ENCODE measurements around the gene TMEM150A.
A peak's percentile ranks its signal among the peaks of the same experiment; 100 is the strongest.
"Not testable (repeated sequence)": the region's sequence is repeated elsewhere in the genome, so short reads cannot be mapped to it uniquely, and the experiment has no call there.

Gene TMEM150A

DNA sequence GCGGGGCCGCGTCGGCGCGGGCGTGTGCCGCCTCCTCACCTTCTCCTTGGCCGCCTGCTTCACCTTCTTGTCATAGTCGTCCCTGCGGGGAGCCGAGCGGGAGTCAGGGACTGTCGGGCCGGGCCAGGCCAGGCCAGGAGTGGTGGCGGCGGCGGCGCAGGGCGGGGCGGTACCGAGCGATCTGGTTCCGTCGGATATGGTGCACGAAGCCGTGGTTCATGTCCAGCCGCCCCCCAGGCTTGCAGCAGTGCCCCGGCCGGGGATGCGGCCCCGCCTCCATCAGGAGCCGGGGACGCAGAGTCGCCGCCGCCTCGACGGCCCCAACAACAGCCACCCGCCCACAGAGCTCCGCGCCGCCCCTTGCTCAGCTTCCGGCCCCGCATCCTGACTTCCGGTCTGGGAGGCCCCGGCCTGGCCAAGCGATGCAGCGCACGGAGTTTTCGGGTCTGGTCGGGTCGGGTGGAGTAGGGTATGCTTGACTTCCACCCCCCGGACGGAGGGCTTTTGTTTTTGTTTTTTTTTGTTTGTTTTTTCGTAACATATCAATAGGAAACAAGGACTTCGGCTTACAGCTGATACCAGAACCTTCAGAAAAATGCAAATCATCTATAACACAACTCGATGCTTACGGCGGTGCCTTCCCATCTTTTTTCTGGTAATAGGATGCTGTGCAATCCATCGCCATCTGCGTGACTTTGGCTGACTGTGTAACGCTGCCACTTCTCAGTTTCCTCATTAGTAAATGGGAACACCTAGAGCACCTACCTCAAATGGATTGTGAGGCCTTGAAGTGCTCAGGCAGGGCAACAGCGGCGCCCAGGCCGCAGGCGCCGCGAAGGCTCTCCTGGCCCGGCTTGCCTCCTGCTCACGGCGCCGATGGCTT lies 9.4 kb upstream of the TMEM150A start, which contains the start of gene C2orf68:
Gene C2orf68, minus strand, starts transcription at position 362 of the 883 bp plus-strand sequence. Its CDS starts 82 bp downstream, at position 280.
- peak; percentile 88 for DNase-seq

DNA sequence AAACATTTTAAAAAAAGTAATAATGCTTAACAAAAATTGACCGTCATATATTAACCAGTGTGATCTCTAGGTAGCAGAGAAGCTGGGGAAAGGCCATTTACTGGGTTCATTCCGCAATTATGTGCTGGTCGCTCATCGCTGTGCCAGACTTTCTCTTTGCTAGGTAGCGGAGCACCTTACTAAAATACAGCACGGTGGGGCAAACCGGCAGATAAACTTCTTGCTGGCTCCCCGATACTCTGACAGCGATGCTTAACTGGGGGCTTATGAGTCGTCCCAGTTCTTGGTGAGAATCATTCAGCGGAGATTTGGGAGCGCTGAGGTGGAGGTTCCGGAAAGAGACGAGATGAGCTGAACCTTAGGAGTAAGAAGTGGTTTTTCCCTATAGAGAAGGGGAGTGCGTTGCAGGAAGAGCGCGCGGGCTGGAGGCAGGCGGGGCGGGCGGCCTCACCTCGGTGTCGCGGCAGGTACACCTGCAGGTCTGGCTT lies 8.8 kb upstream of the TMEM150A start:
- no peak for DNase-seq

DNA sequence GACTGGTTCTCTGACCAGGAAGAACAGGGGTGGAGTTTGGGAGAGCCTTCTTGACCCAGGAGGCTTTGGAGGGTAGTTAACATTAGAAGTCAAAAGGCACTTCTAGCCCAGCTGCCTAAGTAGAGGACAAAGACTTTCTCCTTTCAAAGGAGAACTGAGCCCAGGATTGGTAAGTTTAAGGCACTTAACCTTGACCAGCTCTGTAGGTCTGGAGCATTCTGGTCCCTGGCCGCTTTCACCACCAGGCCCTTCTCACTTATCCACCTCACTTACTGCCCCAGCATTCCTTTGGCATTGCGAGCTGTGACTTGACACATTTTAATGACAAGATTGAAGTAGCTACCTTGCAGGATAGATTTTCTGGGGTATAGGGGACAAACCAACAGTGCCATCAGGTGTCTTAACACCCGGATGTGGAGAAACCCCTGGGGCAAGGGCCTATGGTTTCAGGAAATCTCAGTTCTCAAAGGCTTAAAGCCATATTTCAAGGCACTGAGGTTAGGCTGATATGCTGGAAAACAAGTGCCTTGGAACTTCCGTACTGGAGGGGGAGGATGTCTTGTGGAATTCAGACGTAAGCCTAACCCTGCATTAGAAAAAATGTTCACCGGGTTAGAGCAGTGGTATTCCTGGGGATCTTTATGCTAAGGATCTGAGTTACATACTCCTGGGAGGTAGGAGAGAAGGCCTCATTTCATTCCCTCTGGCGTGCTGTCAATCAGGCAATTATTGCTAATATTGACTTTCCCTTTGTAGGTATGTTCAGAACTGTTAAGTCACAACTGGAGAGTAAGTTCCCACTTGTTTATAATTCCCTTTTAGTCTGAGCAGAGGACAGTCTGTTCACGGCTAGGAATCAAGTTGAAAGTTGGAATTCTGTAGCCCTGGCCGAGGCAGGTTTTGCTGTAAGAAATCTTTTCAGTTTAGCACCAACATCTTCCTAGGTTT lies 5.0 kb upstream of the TMEM150A start:
- no peak for DNase-seq

DNA sequence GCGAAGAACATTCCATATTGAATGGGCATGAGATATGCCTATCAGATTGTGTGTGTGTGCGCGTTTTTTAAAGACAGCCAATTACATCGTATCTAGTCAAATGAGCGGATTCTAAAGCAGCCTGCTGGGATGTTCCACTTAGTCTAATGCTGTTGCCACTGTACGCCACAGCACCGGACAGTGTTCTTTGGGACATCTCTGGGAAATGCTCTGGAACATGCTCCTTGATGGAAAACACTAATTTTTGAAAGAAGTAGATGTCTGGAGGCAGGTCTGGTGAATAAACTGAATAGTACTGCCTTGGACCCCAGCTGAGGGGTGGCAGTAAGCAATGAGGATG lies 3.6 kb upstream of the TMEM150A start:
- DNase-seq, result no peak

DNA sequence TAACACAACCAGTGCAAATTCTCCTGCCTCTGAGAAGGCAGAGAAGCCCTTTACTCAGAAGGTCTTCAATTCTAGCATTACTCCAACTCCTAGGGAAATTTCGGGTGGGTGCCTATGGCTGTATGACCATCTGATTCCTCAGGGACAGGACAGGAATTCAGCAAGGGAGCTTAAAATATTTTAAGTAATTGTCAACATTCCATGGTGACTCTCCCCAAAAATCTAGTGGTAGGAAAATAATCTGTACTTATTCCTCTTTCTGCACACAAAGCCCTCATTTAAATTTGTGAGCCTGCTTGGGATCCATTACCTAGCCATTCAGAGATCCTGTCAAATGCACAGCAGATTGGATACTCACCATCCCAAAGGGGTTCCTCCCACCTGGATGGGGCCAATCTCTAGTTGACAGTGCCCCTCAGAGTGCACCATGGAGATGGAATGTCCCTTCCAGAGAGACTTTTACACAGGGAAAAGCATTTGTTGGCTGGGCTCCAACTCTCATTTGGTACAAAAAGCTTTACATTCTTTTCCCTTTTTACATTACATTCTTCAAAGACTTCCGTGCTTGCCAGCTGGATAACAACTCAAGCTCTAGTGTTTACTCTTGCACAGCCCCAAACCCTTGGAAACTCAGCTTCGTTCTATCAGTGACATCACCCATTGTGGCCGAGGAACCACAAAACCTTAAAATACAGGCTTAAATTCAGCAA lies 3.1 kb upstream of the TMEM150A start:
- DNase-seq, result no peak

DNA sequence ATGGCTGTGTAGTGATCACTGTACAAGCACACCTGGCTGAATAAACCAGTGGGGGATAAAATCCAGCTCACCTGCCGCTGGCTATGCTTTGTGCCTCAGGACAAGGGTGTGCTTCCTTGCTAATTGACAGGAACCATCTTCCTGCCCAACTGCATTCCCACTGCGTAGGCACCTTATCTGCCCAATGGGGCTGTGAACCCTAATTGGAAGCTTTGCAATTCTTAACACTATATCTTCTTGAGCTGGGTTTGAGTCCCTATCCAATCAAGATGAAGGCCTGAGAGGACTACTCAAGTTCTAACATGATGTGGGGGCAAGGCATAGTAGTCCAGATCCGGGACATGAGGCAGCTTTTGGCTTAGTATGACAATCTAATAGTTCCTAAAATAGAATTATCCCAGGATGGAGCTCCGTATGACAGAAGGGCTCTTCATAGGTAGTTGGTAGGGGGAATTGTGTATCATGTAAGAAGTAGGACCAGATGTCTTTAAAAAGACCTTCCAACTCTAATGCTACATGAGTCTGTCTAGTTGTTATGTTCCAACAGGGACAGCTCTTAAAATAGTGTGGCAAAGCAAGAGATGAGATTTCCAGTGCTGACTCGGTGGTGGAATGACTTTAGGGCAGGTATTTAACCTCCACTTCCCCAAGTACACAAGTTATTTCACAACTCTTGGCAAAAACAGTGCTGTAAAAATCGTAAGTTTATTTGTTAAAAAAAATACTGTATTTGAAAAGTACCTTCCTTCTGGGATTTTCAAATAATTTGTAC lies 2.3 kb upstream of the TMEM150A start:
- no peak for DNase-seq

DNA sequence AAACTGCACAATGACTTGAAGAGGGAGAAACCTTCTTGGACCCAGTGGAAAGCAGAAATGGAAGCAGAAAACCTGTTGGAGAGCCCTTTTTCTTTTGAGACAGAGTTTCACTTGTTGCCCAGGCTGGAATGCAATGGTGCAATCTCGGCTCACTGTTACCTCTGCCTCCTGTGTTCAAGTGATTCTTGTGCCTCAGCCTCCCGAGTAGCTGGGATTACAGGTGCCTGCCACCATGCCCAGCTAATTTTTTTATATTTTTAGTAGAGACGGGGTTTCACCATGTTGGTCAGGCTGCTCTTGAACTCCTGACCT lies 1.6 kb upstream of the TMEM150A start:
- not testable (repeated sequence) for DNase-seq

DNA sequence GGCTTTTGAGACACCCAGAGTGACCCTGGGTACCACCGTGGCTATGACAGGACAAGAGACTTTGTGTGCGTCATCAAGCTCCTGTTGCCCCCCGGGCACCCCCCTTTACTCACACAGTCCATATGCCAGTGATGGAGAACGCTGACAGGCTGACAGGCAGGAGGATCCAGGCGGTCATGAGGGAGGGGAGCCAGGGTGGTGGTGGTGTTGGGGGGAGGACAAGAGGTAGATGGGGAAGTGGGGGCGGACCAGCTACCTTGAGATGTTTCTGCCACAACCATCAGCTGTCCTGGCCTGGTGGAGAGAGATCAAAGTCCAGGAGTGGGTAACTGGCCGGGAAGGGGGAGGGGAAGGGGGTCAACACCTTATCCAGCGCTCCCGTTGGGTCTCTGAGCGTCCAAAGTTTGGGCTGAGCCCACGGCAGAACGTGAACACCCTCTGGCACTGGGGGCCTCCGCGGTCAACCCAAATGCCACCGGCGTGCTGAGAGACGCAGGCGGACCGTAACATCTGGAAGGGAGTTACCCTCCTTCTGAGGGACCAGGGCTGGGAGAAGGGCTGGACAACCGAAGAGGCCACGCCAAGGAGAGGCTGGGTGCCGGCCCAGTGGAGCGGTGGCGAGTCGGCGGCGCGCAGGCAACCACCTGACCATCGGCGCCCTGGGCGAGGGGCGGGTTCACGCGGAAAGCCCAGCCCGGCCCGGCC lies 575 bp downstream of the TMEM150A start:
- no peak for DNase-seq

DNA sequence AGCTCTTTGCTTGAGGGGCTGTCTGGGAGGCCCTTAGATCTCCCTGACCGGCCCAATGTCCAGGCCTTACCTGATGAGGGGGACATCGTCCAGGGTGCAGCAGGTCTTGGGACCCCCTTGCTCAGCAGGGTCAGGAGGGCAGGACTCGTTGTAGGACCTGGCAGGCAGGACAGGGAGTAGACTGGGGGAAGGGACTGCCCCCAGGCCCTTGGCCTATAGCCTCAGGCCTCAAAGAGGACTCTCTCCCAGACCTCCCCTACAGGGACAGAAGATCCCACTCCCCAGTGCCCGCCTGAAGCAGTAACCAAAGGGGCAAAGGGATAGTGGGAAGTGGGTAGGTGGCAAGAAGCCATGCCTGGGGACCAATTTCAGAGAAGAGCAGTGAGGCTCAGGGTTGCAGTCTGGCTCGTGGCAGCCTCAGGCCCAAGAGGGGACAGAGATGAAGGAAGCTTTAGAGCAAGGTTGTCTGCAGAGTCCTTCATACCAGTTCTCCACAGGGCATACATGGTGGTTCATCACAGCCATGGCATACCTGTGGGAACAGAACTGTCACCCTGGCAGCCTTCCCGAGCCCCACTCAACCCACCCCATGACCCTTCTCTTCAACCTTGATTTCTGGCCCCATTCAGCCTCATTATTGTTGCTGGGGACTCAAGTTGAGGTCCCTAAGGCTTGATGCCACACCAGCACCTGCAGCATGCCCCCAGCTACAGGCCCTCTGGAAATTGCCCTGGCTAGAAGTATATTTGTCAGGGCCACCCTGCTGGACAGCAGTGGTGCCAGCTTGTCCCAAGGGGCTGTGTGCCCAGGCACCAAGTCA lies 1.3 kb downstream of the TMEM150A start:
- DNase-seq, result no peak

DNA sequence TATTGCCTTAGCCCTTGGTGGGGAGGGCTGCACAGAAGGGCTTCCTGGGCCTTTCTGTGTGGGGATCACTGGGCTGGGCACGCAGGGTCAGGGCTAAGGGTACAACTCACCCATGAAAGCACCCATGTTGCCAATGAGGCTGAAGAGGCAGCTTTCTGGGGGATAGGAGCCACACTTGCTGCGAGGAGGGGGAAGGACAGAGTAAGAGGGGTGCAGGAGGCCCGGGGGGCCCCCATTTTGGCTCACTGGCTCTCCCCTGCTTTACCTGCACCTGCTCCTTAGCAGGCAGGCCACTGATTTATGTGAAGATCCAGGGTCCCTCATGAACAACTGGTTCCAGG lies 2.3 kb downstream of the TMEM150A start:
- DNase-seq, result no peak

DNA sequence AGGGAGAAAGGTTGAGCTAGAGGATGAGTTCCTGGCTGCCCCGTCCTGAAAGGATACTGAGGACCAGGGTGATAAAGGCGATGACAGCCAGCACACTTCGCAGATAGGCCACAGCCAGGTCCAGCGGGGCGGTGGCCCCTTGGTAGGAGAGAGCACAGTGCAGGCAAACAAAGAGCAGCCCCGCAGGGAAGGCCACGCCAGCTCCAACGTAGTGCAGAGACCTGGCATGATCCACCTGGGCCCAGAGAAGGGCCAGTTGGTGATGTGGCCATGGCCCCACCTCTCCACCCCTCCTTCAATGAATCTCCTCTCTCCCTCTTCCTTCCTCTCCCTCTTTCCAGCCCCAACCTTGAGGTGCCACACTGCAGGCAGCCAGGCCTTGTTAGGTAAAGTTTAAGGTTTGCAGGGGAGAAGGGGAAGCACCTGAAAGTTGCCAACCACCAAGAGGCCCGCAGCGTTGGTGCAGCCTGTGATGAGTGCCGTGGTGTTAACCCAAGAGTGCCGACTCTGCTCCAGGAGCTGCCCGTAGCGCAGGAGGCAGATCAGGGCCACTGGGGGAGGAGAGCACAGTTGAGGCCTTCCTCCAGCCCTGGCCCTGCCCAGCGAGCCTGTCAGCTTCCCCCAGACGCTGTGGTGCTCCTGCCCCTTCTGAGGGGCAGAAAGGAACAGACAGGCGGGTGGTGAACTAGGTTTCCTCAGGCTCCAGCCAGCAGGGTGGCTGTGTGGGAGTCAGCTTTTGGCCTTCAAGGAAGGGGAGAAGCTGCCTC lies 2.8 kb downstream of the TMEM150A start:
- no peak for DNase-seq

DNA sequence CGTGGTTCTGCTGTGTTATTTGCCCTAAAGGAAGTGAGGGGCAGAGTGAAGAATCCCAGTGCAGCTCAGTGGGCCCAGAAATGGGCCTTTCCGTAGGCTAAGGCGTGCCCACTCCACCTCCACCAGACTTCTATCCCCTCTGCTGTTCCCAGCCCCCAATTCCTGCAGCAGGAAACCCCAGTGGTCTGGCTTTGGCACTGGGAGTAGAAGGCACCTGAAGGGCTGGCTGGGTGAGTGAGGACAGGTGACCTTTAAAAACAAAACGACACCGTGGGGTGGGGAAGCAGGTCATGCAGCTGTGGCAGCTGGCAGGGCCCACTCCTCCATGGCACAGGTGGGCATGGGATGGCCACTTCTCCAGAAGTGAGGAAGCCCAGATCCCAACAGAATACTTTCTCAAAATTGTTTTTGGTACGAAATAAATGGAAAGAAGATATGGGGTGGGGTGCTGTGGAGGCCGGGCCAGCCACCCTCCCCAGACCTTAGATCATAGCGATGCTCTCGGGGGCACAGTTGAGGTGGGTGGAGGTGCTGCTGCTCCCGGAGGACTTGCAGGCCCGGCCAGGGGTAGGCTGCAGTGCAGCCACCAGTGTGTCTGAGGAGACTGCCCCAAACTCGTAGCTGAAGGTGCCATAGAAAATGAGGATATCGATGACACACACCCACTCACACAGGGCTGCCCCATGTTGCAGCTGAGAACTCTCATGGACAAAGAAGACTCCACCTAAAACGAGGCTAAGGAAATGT lies 3.7 kb downstream of the TMEM150A start:
- DNase-seq, result no peak

DNA sequence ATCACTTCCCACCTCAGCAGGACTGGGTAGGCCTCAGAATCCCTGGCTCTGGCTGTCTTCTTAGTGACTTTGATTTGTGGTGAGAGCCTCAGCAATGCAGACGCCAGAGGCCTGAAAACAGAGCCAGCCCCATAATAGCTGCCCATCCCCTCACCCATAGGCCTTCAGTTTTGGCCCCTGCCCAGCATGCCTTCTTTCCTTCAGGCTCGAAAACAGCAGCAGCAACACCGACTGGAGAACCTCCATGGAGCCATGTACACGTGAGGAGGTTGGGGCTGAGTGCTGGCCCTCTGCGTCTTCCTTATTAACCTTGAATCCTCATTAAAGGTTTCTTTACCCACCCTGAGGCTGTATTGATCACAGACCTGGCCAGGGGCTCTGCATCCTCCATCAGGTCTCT lies 5.3 kb downstream of the TMEM150A start:
- DNase-seq, result no peak

DNA sequence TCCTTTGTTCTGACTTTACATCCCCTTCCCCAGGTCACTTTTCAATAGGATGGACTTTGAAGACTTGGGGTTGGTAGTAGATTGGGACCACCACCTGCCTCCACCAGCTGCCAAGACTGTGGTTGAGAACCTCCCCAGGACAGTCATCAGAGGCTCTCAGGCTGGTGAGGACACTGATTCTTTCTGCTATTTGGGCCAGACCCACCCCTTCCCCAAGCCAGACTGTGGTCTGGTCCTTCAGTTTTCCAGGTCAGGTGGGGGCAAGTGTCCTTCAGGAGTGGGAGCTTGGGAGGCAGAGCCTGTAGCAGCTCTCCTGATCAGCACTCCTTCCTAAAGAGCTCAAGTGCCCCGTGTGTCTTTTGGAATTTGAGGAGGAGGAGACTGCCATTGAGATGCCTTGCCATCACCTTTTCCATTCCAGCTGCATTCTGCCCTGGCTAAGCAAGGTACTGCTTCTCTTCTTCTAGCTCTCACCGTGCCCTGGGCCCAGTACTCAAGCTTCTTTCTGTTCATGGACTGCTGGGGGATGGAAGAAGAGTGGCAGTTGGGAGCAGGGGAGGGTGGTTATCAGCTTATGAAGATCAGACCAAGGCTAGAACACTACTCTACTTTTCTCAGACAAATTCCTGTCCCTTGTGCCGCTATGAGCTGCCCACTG lies 5.9 kb downstream of the TMEM150A start:
- no peak for DNase-seq

DNA sequence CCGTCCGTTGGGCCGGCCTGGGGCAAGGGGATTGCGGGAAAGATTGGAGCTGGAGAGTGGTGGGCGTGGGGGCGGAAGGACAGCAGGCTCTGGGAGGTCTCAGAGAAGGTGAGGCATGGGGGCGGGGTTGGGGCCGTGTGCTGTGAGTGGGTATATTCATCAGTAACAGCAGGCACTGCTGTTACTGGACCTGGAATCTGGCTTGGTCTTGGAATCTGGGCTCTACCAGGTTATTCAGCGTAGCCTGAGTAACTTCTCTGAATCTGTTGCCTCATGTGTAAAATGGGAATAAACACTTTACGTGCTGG lies 6.5 kb downstream of the TMEM150A start:
- DNase-seq, result no peak

DNA sequence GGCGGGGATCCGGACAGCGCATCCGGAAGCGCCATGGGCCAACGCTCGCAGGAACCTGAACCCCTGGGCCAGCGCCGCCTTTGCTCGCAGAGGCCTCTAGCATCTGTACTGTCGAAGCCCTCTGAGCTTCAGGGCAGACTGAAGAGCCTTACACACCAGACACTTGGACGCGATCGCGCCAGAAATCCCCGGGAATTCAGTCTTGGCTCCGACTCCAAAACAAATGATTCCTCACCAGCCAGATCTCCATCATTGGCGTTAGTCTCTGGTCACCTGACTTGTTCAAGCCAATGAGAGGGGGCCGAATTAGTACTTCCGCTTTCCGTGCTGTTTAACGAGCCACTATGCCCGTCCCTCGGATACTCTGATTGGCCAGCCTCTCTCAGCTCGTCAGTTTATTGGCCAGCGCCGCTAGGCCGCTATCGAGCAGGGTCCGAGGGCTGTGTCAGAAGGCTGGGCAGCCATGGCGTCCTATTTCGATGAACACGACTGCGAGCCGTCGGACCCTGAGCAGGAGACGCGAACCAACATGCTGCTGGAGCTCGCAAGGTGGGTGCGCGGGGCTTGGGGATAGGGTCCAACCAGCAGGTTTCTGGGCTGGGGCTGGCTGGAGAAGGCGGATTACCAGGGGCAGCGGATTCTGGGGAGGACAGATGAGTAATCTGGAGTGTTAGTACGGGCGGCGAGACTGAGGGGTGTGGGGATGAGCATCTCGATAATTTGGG lies 7.0 kb downstream of the TMEM150A start, which contains the start of gene RNF181:
Gene RNF181, plus strand, starts transcription at position 445 of the 725 bp plus-strand sequence. Its CDS starts 19 bp downstream, at position 464.
- DNase-seq, result peak; percentile 89

DNA sequence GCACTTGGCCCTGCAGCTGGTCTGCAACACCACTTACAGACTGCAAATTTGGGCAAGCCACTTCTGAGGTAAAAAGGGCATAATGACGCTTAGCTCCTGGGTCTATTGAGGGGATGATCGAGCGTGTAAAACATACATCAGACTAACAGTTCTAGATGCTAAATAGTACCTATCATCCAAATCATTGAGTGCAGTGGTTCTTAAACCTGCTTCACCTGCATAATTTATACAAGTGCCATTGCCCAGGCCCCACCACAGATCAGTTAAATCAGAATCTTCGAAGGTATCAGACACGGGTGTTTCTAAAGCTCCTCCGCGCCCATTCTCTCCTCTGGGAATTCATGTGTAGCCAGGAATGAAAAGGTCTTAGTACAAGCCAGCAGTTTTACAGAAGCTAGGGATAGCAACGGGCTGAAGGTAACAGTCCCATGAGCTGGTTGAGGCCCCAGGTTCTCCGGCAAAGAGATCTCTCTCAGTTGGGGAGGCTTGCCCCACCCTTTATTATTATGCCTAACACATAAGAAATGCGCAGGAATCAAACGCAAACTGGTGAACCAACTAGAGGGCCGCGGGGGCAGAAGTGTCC lies 7.7 kb downstream of the TMEM150A start:
- DNase-seq, result no peak

DNA sequence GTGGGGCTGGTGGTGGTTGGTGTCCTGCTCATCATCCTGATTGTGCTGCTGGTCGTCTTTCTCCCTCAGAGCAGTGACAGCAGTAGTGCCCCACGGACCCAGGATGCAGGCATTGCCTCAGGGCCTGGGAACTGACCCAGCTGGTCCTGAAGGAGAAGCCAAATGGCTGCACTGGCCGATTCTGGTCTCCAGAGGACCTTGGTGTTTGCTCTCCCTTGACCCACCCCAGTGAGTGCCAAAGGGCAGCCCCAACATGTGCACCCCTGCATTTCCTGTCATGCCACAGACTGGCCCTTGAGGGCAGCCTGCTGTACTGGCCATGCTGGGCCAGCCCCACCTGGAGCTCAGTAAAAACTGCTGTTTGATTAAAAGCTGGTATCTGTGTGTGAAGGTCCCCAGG lies 9.5 kb downstream of the TMEM150A start:
- DNase-seq, result no peak
